Tibial nerve (tissue), 4 donors: ENCODE data around the gene GPANK1.

Experiments
- CTCF ChIP-seq, 5 experiments: fragments of 200-600 bp in 3 of 5; fragments of 450-650 bp in 2 of 5; sonication (generic) in 3 of 5; IDR thresholded peaks; one replicate each; pipeline ENCODE4 v1.5.1; 2016 to 2019; ENCODE audit warnings: antibody characterized with exemption in 5 of 5, mild to moderate bottlenecking in 3 of 5, moderate library complexity in 2 of 5
- EP300 ChIP-seq, 2 donors: sonication (generic); formaldehyde crosslinking; IDR thresholded peaks; one replicate each; pipeline ENCODE4 v1.6.1; 2017; ENCODE audit warnings: antibody characterized with exemption in 2 of 2, mild to moderate bottlenecking in 1 of 2
- POLR2A ChIP-seq, 2 donors: fragments of 450-650 bp; IDR thresholded peaks; one replicate each; pipeline ENCODE4 v1.6.1; 2017; ENCODE audit warnings: antibody characterized with exemption in 2 of 2, mild to moderate bottlenecking in 2 of 2, moderate library complexity in 2 of 2

- TF ChIP-seq CTCF (IDR thresholded peaks at IDR 0.05) (no peak), POLR2A (IDR thresholded peaks at IDR 0.05) (no peak), EP300 (IDR thresholded peaks at IDR 0.05) (no peak)
Observed at GRCh38 chr6:31614075-31614619, 50.6 kb downstream of the GPANK1 start.
